ENCODE results near the gene TMEFF2. TPM values are rescaled to one million over a fixed set of nuclear protein-coding genes. Genes with fewer than 3 reads are reported as not detected.

TMEFF2 gene
- total and polyA plus RNA-seq, 2 experiments from 2014 or later = 0.13 TPM; not detected in 1

DNA sequence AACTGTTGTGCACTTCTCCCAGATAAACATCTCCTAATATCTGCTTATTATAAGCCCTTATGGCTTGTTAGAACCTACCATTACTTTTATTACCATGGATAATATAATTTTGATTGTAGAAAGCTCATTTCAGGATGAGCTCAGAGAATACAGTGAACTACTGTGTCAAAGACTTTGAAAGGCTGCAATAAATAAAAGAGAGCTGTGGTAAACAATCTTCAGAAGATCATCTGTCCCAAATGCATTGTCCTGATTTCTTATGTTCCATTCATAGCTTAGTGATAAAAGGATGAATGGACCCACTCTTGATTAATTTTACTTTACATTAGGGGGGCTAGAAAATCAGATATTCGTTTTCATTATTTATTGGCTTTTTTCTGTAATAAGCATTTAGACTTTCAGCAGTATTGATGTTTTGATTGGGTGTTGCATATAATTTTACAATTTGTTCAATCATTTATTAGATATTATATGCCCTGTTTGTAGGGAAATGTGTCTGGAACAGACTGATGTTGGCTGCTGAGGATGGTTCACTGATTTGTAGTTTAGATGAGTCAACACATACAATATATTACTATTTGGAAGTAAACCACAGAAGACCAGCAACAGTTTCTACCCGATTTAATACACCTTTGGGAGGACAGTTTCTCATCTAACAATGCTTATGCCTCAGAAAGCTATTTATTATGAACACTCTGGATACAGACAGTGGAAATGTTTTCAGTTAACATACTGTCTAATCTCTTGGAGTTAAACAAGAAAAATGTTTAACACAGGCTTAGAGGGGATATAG is 147.2 kb downstream of the TMEFF2 start:
- Histone ChIP-seq H3K27ac (no peak overlapping the region), H3K9ac (no peak overlapping the region), H3K79me2 (ENCODE audit: insufficient read depth) (no peaks in the 10 kb centered on the region), H3K27me3 (replicated peaks; ENCODE audit: insufficient read depth) (no peaks in the 10 kb centered on the region), H3K9me2 (ENCODE audit: insufficient read depth) (no peaks in the 10 kb centered on the region), H3K9me3 (ENCODE audit: low read depth) (no peaks in the 10 kb centered on the region), H3F3A (ENCODE audit: insufficient read depth) (no peaks in the 10 kb centered on the region), H3K4me3 (no peak overlapping the region), H4K20me1 (ENCODE audit: insufficient read depth) (no peaks in the 10 kb centered on the region), H2AFZ (no peak overlapping the region), H3K4me1 (ENCODE audit: insufficient read depth) (no peaks in the 10 kb centered on the region), H3K36me3 (ENCODE audit: low read depth) (no peaks in the 10 kb centered on the region), H3K4me2 (ENCODE audit: unreplicated experiment) (no peak overlapping the region)
- WGBS, 2 experiments (ENCODE audit: low coverage in 1 of 2, low lambda C conversion rate in 2 of 2, missing lambda C conversion rate in 2 of 2) = 53 to 63% methylated on average over 2 of the region's 2 CpGs
- DNase-seq = no peak
- TF ChIP-seq EZH2phosphoT487 (IDR thresholded peaks at IDR 0.05; ENCODE audit: insufficient read depth, low read depth) (no peak), EZH2 (IDR thresholded peaks at IDR 0.05; ENCODE audit: insufficient read depth, poor library complexity, severe bottlenecking) (no peak)
- in situ Hi-C loops (cut with MboI) = no loop called here

DNA sequence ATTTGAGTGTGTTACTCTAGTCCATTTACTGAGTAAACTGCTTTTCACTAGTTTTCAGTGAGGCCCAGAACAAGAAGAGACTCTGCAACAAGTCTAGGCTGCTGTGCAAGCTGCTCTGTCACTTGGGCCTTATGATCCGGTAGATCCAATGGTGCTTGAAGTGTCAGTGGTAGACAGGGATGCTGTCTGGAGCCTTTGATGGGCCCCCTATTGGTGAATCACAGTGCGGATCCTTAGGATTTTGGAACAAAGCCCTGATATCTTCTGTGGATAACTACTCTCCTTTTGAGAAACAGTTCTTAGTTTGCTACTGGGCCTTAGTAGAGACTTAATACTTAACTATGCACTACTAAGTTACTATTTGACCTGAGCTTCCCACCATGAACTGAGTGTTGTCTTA is 150.2 kb downstream of the TMEFF2 start:
- Histone ChIP-seq H3K9ac (no peak overlapping the region), H3K9me2 (ENCODE audit: insufficient read depth) (no peaks in the 10 kb centered on the region), H4K20me1 (ENCODE audit: insufficient read depth) (no peaks in the 10 kb centered on the region), H3F3A (ENCODE audit: insufficient read depth) (no peaks in the 10 kb centered on the region), H3K27ac (no peak overlapping the region), H3K4me3 (no peak overlapping the region), H3K27me3 (replicated peaks; ENCODE audit: insufficient read depth) (no peaks in the 10 kb centered on the region), H3K79me2 (ENCODE audit: insufficient read depth) (no peaks in the 10 kb centered on the region), H2AFZ (no peak overlapping the region), H3K4me1 (ENCODE audit: insufficient read depth) (no peaks in the 10 kb centered on the region), H3K9me3 (ENCODE audit: low read depth) (no peaks in the 10 kb centered on the region), H3K4me2 (ENCODE audit: unreplicated experiment) (no peak overlapping the region), H3K36me3 (ENCODE audit: low read depth) (no peaks in the 10 kb centered on the region)
- WGBS, 2 experiments (ENCODE audit: low coverage in 1 of 2, low lambda C conversion rate in 2 of 2, missing lambda C conversion rate in 2 of 2) = 94 to 98% methylated on average over 2 of the region's 2 CpGs
- in situ Hi-C loops (cut with MboI) = no loop called here
- TF ChIP-seq EZH2 (IDR thresholded peaks at IDR 0.05; ENCODE audit: insufficient read depth, poor library complexity, severe bottlenecking) (no peak), EZH2phosphoT487 (IDR thresholded peaks at IDR 0.05; ENCODE audit: insufficient read depth, low read depth) (no peak)
- no peak for DNase-seq

DNA sequence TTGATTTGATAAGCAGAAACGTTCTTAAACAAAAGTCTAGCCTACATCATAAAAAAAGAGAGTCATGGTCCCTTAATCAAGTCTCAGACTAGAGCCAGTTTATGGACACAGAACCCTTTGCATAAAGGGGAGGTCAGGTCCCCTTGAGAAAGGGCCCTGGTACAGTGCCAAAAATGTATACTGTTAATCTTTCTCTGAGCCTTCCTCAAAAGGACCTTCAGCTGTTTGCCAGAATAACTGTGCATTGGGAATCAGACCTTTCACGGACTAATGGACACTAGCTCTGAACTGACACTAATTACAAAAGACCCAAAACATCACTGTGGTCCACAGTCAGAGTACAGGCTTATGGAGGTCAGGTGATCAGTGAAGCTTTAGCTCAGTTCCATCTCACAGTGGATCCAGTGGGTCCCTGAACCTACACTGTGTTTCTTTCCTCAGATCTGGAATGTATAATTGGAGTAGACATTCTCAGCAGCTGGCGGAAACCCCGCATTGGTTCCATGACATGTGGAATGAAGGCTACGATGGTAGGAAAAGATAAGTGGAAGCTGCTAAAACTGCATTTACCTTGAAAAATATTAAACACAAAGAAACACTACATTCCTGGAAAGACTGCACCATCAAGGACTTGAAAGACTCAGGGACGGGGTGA is 151.4 kb downstream of the TMEFF2 start:
- H3K4me2 ChIP-seq (ENCODE audit: unreplicated experiment) = no peak overlapping the region
- DNase-seq = no peak
- H3K9ac ChIP-seq = no peak overlapping the region
- H3K4me3 ChIP-seq = no peak overlapping the region
- no peaks in the 10 kb centered on the region for H3F3A ChIP-seq (ENCODE audit: insufficient read depth)
- no peaks in the 10 kb centered on the region for H3K36me3 ChIP-seq (ENCODE audit: low read depth)
- H3K27me3 ChIP-seq (replicated peaks; ENCODE audit: insufficient read depth) = no peaks in the 10 kb centered on the region
- 76 to 78% methylated on average over 6 of the region's 6 CpGs for WGBS, 2 experiments (ENCODE audit: low coverage in 1 of 2, low lambda C conversion rate in 2 of 2, missing lambda C conversion rate in 2 of 2)
- no peaks in the 10 kb centered on the region for H3K79me2 ChIP-seq (ENCODE audit: insufficient read depth)
- no peaks in the 10 kb centered on the region for H3K4me1 ChIP-seq (ENCODE audit: insufficient read depth)
- H2AFZ ChIP-seq = no peak overlapping the region
- H3K27ac ChIP-seq = no peak overlapping the region
- TF ChIP-seq EZH2phosphoT487 (IDR thresholded peaks at IDR 0.05; ENCODE audit: insufficient read depth, low read depth) (no peak), EZH2 (IDR thresholded peaks at IDR 0.05; ENCODE audit: insufficient read depth, poor library complexity, severe bottlenecking) (no peak)
- H4K20me1 ChIP-seq (ENCODE audit: insufficient read depth) = no peaks in the 10 kb centered on the region
- no peaks in the 10 kb centered on the region for H3K9me2 ChIP-seq (ENCODE audit: insufficient read depth)
- H3K9me3 ChIP-seq (ENCODE audit: low read depth) = no peaks in the 10 kb centered on the region
- in situ Hi-C loops (cut with MboI) = no loop called here

DNA sequence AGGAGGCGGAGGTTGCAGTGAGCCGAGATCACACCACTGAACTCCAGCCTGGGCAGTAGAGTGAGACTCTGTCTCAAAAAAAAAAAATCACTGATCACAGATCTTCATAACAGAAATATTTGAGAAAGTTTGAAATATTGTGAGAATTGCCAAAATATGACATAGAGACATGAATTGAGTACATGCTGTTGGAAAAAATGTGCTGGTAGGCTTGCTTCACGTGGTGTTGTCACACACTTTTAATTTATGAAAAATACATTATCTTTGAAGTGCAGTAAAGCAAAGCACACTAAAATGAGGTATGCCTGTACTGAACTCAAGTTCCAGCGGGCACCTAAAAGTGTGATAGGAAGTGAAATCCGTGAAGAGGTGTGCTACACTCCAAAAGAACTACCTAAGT is 152.6 kb downstream of the TMEFF2 start:
- H4K20me1 ChIP-seq (ENCODE audit: insufficient read depth) = no peaks in the 10 kb centered on the region
- no peak overlapping the region for H2AFZ ChIP-seq
- H3K27me3 ChIP-seq (replicated peaks; ENCODE audit: insufficient read depth) = no peaks in the 10 kb centered on the region
- whole genome bisulfite sequencing, 2 experiments (ENCODE audit: low coverage in 1 of 2, low lambda C conversion rate in 2 of 2, missing lambda C conversion rate in 2 of 2) = 67 to 74% methylated on average over 5 of the region's 5 CpGs
- DNase-seq = no peak
- H3K4me3 ChIP-seq = no peak overlapping the region
- no peaks in the 10 kb centered on the region for H3K36me3 ChIP-seq (ENCODE audit: low read depth)
- no peaks in the 10 kb centered on the region for H3F3A ChIP-seq (ENCODE audit: insufficient read depth)
- in situ Hi-C loops (cut with MboI) = no loop called here
- no peaks in the 10 kb centered on the region for H3K9me3 ChIP-seq (ENCODE audit: low read depth)
- no peaks in the 10 kb centered on the region for H3K9me2 ChIP-seq (ENCODE audit: insufficient read depth)
- H3K27ac ChIP-seq = no peak overlapping the region
- no peaks in the 10 kb centered on the region for H3K4me1 ChIP-seq (ENCODE audit: insufficient read depth)
- no peaks in the 10 kb centered on the region for H3K79me2 ChIP-seq (ENCODE audit: insufficient read depth)
- H3K4me2 ChIP-seq (ENCODE audit: unreplicated experiment) = no peak overlapping the region
- TF ChIP-seq EZH2phosphoT487 (IDR thresholded peaks at IDR 0.05; ENCODE audit: insufficient read depth, low read depth) = no peak
- TF ChIP-seq EZH2 (IDR thresholded peaks at IDR 0.05; ENCODE audit: insufficient read depth, poor library complexity, severe bottlenecking) = no peak
- H3K9ac ChIP-seq = no peak overlapping the region

All from GM23248 (cell line).